NB4 (cell line): Measurements from ENCODE around the gene FREM1.

Experiments used
- MYC ChIP-seq: IDR thresholded peaks from 2 replicates; pipeline ENCODE4 v1.6.1; 2011; ENCODE audit warnings: low read depth, low read length
- POLR2A ChIP-seq: IDR thresholded peaks from 2 replicates; pipeline ENCODE4 v1.6.1; 2011; ENCODE audit warnings: mild to moderate bottlenecking; ENCODE audit not compliant: insufficient read length; ENCODE audit errors: extremely low read depth
- TF ChIP-seq, protein P1 (sequence below): IDR thresholded peaks from one replicate; pipeline ENCODE4 v1.5.1; 2012; ENCODE audit warnings: low read depth, low read length
- TF ChIP-seq, protein P2 (sequence below): IDR thresholded peaks from 2 replicates; pipeline ENCODE4 v1.6.1; 2011; ENCODE audit warnings: low read depth, low read length

DNA sequence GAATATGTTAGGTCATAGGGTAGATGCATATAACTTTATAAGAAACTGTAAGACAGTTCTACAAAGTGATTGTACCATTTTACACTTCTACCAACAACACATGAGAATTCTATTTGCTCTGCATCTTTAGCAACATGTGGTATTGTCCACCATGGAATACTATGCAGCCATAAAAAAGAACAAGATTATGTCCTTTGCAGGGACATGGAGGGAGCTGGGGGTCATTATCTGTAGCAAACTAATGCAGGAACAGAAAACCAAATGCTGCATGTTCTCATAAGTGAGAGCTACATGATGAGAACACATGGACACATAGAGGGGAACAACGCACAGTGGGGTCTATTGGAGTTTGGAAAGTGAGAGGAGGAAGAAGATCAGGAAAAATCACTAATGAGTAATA, 165.5 kb downstream of the FREM1 start:
- TF ChIP-seq POLR2A (no peak), MYC (no peak)
- TF ChIP-seq, protein P1, sequence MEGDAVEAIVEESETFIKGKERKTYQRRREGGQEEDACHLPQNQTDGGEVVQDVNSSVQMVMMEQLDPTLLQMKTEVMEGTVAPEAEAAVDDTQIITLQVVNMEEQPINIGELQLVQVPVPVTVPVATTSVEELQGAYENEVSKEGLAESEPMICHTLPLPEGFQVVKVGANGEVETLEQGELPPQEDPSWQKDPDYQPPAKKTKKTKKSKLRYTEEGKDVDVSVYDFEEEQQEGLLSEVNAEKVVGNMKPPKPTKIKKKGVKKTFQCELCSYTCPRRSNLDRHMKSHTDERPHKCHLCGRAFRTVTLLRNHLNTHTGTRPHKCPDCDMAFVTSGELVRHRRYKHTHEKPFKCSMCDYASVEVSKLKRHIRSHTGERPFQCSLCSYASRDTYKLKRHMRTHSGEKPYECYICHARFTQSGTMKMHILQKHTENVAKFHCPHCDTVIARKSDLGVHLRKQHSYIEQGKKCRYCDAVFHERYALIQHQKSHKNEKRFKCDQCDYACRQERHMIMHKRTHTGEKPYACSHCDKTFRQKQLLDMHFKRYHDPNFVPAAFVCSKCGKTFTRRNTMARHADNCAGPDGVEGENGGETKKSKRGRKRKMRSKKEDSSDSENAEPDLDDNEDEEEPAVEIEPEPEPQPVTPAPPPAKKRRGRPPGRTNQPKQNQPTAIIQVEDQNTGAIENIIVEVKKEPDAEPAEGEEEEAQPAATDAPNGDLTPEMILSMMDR, result no peak
- TF ChIP-seq, protein P2, sequence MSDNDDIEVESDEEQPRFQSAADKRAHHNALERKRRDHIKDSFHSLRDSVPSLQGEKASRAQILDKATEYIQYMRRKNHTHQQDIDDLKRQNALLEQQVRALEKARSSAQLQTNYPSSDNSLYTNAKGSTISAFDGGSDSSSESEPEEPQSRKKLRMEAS, result no peak
